Measurements from ENCODE around the gene GATAD2A.

GRCh38 chr19:19443902-19444680 is 38.6 kb downstream of the GATAD2A start:
- TF ChIP-seq, protein P1, sequence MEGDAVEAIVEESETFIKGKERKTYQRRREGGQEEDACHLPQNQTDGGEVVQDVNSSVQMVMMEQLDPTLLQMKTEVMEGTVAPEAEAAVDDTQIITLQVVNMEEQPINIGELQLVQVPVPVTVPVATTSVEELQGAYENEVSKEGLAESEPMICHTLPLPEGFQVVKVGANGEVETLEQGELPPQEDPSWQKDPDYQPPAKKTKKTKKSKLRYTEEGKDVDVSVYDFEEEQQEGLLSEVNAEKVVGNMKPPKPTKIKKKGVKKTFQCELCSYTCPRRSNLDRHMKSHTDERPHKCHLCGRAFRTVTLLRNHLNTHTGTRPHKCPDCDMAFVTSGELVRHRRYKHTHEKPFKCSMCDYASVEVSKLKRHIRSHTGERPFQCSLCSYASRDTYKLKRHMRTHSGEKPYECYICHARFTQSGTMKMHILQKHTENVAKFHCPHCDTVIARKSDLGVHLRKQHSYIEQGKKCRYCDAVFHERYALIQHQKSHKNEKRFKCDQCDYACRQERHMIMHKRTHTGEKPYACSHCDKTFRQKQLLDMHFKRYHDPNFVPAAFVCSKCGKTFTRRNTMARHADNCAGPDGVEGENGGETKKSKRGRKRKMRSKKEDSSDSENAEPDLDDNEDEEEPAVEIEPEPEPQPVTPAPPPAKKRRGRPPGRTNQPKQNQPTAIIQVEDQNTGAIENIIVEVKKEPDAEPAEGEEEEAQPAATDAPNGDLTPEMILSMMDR (IDR thresholded peaks at IDR 0.05): no peak
- TF ChIP-seq POLR2AphosphoS5 (IDR thresholded peaks at IDR 0.05) (no peak), POLR2A (IDR thresholded peaks at IDR 0.05; ENCODE audit: low read depth) (no peak), EP300 (IDR thresholded peaks at IDR 0.05) (no peak)

Measured in esophagus muscularis mucosa (tissue), 4 donors.